K562 (cell line): ENCODE data around the gene SMAD1. TPM values are rescaled to one million over a fixed set of nuclear protein-coding genes. Genes with fewer than 3 reads are reported as not detected.

Experiments
- ETV5 ChIP-seq: sonication (generic); formaldehyde crosslinking; IDR thresholded peaks from 2 replicates; pipeline ENCODE4 v1.4.0; 2020; ENCODE audit warnings: low read depth, mild to moderate bottlenecking, missing genetic modification reagents
- GATAD2B ChIP-seq: fragments of 450-650 bp; IDR thresholded peaks from 2 replicates; pipeline ENCODE4 v1.6.1; 2017; ENCODE audit warnings: mild to moderate bottlenecking, borderline replicate concordance
- POLR2B ChIP-seq: fragments of 450-650 bp; IDR thresholded peaks from 2 replicates; pipeline ENCODE4 v1.6.1; 2018; ENCODE audit warnings: low read depth; ENCODE audit not compliant: partially characterized antibody
- SAFB2 ChIP-seq: fragments of 200-400 bp; formaldehyde crosslinking; IDR thresholded peaks from 2 replicates; pipeline ENCODE4 v1.6.1; 2018; ENCODE audit warnings: borderline replicate concordance, low read length, low read depth, moderate library complexity; ENCODE audit not compliant: severe bottlenecking
- TBP ChIP-seq: optimal IDR thresholded peaks from 2 replicates; pipeline ENCODE3; 2011; ENCODE audit warnings: low read depth, low read length, improper control_type of control experiment
- ZKSCAN3 ChIP-seq: fragments of 250-450 bp; sonication (Bioruptor Pico); IDR thresholded peaks from 2 replicates; pipeline ENCODE4 v1.4.0; 2020
- polyA plus RNA-seq, 8 experiments: library from polyadenylated mRNA; depleted of rRNA in 4 of 8; stranded (reverse) in 5 of 8; unstranded in 3 of 8; fragments of >200 nt; fragmentation: Nextera tagmentation in 2 of 8; fragmentation: Illumina TruSeq in 1 of 8; extraction: Ambion mirVana in 2 of 8; extraction: Trizol in 1 of 8; gene quantifications; 2 replicates each; pipeline versions ENCODE4 v1.2.1 to v1.2.3, GENCODE V29; 2011 to 2014; ENCODE audit warnings: inconsistent platforms in 1 of 8, missing spikeins in 1 of 8
- total RNA-seq, 7 experiments: library from RNA; depleted of rRNA in 6 of 7; stranded (reverse); fragments of >200 nt in 6 of 7; fragmentation: Illumina TruSeq in 2 of 7; extraction: Trizol in 2 of 7; gene quantifications; 2 replicates each; pipeline versions ENCODE4 v1.2.1 to v1.2.3, GENCODE V29; 2011 to 2021; ENCODE audit warnings: low replicate concordance in 1 of 7
- TF ChIP-seq, protein P1 (sequence below): sonication (generic); formaldehyde crosslinking; IDR thresholded peaks from 2 replicates; pipeline ENCODE4 v1.8.1; 2023; ENCODE audit warnings: missing genetic modification reagents, mild to moderate bottlenecking, borderline replicate concordance
- TF ChIP-seq, protein P2 (sequence below): fragments of 250-450 bp; sonication (Bioruptor Pico); IDR thresholded peaks from 2 replicates; pipeline ENCODE4 v1.8.0; 2021; ENCODE audit warnings: moderate library complexity, mild to moderate bottlenecking, inconsistent platforms
- TF ChIP-seq, protein P3 (sequence below): fragments of 450-650 bp; IDR thresholded peaks from 2 replicates; pipeline ENCODE4 v1.6.1; 2016

SMAD1 gene
- total and polyA plus RNA-seq, 9 of the 15 experiments (the other 6 are each of a cell fraction or from before 2014, with no cell fraction given): 0.05 to 0.54 (median 0.21) TPM; not detected in 3

DNA sequence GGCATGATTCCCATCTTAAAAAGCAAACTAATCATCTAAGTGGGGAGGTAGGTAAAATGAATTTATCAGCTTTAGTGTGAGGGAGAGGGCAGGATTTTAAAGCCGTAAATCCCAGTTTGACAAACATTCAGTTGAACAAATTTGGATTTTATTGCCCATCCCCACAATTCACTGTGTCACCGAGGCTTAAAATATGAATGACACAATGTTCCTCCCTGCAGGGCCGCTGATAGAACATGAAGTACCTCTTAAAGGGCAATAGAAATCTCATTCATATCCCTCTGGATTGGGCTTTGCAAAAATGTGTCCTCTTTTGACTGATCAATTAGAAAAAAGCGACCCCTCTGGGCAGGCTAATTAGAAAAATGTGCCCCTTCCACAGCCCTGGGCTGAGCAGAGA is 45.5 kb upstream of the SMAD1 start (continued):
- TF ChIP-seq, protein P1, sequence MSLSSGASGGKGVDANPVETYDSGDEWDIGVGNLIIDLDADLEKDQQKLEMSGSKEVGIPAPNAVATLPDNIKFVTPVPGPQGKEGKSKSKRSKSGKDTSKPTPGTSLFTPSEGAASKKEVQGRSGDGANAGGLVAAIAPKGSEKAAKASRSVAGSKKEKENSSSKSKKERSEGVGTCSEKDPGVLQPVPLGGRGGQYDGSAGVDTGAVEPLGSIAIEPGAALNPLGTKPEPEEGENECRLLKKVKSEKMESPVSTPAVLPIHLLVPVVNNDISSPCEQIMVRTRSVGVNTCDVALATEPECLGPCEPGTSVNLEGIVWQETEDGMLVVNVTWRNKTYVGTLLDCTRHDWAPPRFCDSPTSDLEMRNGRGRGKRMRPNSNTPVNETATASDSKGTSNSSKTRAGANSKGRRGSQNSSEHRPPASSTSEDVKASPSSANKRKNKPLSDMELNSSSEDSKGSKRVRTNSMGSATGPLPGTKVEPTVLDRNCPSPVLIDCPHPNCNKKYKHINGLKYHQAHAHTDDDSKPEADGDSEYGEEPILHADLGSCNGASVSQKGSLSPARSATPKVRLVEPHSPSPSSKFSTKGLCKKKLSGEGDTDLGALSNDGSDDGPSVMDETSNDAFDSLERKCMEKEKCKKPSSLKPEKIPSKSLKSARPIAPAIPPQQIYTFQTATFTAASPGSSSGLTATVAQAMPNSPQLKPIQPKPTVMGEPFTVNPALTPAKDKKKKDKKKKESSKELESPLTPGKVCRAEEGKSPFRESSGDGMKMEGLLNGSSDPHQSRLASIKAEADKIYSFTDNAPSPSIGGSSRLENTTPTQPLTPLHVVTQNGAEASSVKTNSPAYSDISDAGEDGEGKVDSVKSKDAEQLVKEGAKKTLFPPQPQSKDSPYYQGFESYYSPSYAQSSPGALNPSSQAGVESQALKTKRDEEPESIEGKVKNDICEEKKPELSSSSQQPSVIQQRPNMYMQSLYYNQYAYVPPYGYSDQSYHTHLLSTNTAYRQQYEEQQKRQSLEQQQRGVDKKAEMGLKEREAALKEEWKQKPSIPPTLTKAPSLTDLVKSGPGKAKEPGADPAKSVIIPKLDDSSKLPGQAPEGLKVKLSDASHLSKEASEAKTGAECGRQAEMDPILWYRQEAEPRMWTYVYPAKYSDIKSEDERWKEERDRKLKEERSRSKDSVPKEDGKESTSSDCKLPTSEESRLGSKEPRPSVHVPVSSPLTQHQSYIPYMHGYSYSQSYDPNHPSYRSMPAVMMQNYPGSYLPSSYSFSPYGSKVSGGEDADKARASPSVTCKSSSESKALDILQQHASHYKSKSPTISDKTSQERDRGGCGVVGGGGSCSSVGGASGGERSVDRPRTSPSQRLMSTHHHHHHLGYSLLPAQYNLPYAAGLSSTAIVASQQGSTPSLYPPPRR (CRISPR knock-in tag): no peak
- TF ChIP-seq, protein P2, sequence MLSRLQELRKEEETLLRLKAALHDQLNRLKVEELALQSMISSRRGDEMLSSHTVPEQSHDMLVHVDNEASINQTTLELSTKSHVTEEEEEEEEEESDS (CRISPR knock-in tag): no peak
- no peak for TF ChIP-seq ZKSCAN3 (CRISPR knock-in tag)
- TF ChIP-seq TBP: no peak
- TF ChIP-seq POLR2B: no peak
- no peak for TF ChIP-seq SAFB2
- TF ChIP-seq, protein P3, sequence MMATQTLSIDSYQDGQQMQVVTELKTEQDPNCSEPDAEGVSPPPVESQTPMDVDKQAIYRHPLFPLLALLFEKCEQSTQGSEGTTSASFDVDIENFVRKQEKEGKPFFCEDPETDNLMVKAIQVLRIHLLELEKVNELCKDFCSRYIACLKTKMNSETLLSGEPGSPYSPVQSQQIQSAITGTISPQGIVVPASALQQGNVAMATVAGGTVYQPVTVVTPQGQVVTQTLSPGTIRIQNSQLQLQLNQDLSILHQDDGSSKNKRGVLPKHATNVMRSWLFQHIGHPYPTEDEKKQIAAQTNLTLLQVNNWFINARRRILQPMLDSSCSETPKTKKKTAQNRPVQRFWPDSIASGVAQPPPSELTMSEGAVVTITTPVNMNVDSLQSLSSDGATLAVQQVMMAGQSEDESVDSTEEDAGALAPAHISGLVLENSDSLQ: no peak
- TF ChIP-seq GATAD2B: no peak
- no peak for TF ChIP-seq ETV5 (CRISPR knock-in tag)
